Right lobe of liver (tissue), 6 donors: ENCODE measurements around the gene SMIM20. TPM values are rescaled to one million over a fixed set of nuclear protein-coding genes. Genes with fewer than 3 reads are reported as not detected.
A peak's percentile ranks its signal among the peaks of the same experiment; 100 is the strongest.

Experiments used
- ATAC-seq, 4 donors: fragments of 200-7000 bp; cut with Tn5 transposase; one replicate each; pipeline ENCODE4 v1.9.1; 2020; ENCODE audit warnings: mild to moderate bottlenecking in 4 of 4, moderate library complexity in 4 of 4
- DNase-seq, 3 donors: peaks; one replicate each; pipeline ENCODE4 v3.0.0-alpha.2; 2020
- H3K27ac ChIP-seq, 3 donors: fragments of 200-600 bp; one replicate each; pipeline ENCODE4 v1.8.0; 2022
- H3K27me3 ChIP-seq, 2 donors: fragments of 200-600 bp; one replicate each; pipeline ENCODE4 v1.8.0; 2022
- H3K36me3 ChIP-seq, 4 donors: fragments of 200-600 bp; sonication (generic) in 1 of 4; one replicate each; pipeline versions ENCODE4 v1.5.1 to v1.8.0; 2017 to 2022; ENCODE audit warnings: control low read depth in 1 of 4
- H3K4me1 ChIP-seq, 4 donors: fragments of 200-600 bp; sonication (generic) in 1 of 4; one replicate each; pipeline versions ENCODE4 v1.5.1 to v1.8.0; 2017 to 2022; ENCODE audit warnings: control low read depth in 1 of 4
- H3K4me3 ChIP-seq, 3 donors: fragments of 200-600 bp; one replicate each; pipeline ENCODE4 v1.8.0; 2022
- H3K9me3 ChIP-seq, 4 donors: fragments of 200-600 bp; sonication (generic) in 1 of 4; one replicate each; pipeline versions ENCODE4 v1.5.1 to v1.8.0; 2017 to 2022; ENCODE audit warnings: control low read depth in 1 of 4
- POLR2A ChIP-seq: fragments of 450-650 bp; IDR thresholded peaks from one replicate; pipeline ENCODE4 v1.6.1; 2017; ENCODE audit warnings: antibody characterized with exemption, mild to moderate bottlenecking
- WGBS: methylation state at CpG from one replicate; pipeline ENCODE4 v1.1.6; 2018; ENCODE audit warnings: low coverage, low lambda C conversion rate; ENCODE audit not compliant: insufficient coverage; ENCODE audit errors: missing lambda C conversion rate; 5-methylcytosine and 5-hydroxymethylcytosine counted together
- intact Hi-C, 2 donors: fragments of 100-400 bp; cut with DNase I; formaldehyde crosslinking; loops; one replicate each; pipeline versions ENCODE4 v1.11.2 to v1.14.1; 2022
- total RNA-seq, 6 experiments: library from RNA; depleted of rRNA in 2 of 6; stranded (reverse); fragments of >200 nt in 2 of 6; fragmentation: NEBNext Ultra II Directional in 3 of 6; extraction: Animal tissue kit (Norgen Biotek cat#: 25700) in 3 of 6; gene quantifications; one replicate each; pipeline versions ENCODE4 v1.1.0 to v1.2.4, GENCODE V29; 2016 to 2023
- TF ChIP-seq, protein P1 (sequence below), 4 donors: fragments of 200-600 bp in 3 of 4; fragments of 450-650 bp in 1 of 4; IDR thresholded peaks; one replicate each; pipeline versions ENCODE4 v1.5.1 to v1.8.0; 2016 to 2022; ENCODE audit warnings: antibody characterized with exemption in 4 of 4, mild to moderate bottlenecking in 2 of 4
- donor health status: DM: no; HTN: yes; CAD: no.
- donor health status: DM: no; HTN: no; CAD: no.
- donor health status: DM: no; HTN: no; CAD: no.
- donor health status: DM: no; HTN: yes; CAD: no.
- donor health status: DM: no; HTN: yes; CAD: no.

Gene SMIM20
- total RNA-seq, 6 experiments from 2014 or later = 16.0 to 32.5 (median 21.9) TPM

DNA sequence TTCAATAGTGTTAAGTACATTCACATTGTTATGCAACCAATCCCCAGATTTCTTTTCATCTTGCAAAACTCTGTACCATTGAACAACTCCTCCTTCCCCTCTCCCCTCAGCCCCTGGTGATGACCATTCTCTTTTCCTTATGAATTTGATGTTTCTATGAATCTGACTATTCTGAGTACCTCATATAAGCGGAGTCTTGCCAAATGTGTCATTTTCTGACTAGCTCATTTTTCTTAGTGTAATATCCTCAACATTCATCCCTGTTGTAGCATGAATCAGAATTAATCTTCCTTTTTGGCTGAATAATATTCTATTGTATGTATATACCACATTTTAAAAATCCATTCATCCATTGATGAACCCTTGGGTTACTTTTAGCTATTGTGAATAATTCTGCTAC lies 34.0 kb downstream of the SMIM20 start:
- Histone ChIP-seq H3K4me1 (peaks cover 0 to 4% (median 0%) of the 10 kb centered on the region in 4 donors), H3K27ac (no peak overlapping the region), H3K36me3 (no peaks in the 10 kb centered on the region), H3K27me3 (no peaks in the 10 kb centered on the region), H3K4me3 (no peak overlapping the region), H3K9me3 (no peaks in the 10 kb centered on the region)
- TF ChIP-seq POLR2A = no peak
- TF ChIP-seq, protein P1, sequence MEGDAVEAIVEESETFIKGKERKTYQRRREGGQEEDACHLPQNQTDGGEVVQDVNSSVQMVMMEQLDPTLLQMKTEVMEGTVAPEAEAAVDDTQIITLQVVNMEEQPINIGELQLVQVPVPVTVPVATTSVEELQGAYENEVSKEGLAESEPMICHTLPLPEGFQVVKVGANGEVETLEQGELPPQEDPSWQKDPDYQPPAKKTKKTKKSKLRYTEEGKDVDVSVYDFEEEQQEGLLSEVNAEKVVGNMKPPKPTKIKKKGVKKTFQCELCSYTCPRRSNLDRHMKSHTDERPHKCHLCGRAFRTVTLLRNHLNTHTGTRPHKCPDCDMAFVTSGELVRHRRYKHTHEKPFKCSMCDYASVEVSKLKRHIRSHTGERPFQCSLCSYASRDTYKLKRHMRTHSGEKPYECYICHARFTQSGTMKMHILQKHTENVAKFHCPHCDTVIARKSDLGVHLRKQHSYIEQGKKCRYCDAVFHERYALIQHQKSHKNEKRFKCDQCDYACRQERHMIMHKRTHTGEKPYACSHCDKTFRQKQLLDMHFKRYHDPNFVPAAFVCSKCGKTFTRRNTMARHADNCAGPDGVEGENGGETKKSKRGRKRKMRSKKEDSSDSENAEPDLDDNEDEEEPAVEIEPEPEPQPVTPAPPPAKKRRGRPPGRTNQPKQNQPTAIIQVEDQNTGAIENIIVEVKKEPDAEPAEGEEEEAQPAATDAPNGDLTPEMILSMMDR (IDR thresholded peaks at IDR 0.05) = no peak
- ATAC-seq (no peak), DNase-seq (no peak)
- intact Hi-C loops = no loop called here
- 87% methylated on average over 1 of the region's 1 CpG for WGBS

DNA sequence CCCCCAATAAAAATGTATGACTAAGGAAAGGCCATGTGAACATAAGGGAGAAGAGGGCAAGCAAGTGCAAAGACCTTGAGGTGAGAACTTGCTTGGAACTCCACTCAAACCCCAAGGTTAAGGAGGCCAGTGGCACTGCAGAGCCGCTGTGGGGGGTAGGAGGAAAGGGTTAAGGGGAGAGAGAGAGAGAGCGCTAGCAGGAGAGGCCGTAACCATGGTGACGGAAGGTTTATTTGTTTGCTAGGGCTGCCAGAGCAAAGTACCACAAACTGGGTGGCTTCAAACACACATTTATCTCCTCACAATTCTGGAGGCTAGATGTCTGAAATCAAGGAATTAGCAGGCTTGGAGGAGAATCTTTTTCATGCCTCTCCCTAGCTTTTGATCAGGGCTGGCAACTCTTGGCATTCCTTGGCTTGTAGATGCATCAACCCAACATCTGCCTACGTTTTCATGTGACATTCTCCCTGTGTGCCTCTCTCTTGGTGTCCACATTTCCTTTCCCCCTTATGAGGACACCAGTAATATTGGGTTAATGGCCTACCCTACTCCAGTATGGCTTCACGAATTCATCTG lies 35.2 kb downstream of the SMIM20 start:
- no peaks in the 10 kb centered on the region for H3K36me3 ChIP-seq
- DNase-seq (peak in 1 of 3 donors; percentile 59), ATAC-seq (peak; percentile 85 to 95 (median 89))
- H3K4me3 ChIP-seq = no peak overlapping the region
- no peaks in the 10 kb centered on the region for H3K27me3 ChIP-seq
- peaks cover 0 to 4% (median 0%) of the 10 kb centered on the region in 4 donors for H3K4me1 ChIP-seq
- H3K27ac ChIP-seq = no peak overlapping the region
- WGBS = 29% methylated on average over 2 of the region's 6 CpGs
- no peak for TF ChIP-seq POLR2A
- TF ChIP-seq, protein P1 (IDR thresholded peaks at IDR 0.05) = no peak
- no peaks in the 10 kb centered on the region for H3K9me3 ChIP-seq
- intact Hi-C loops = no loop called here

DNA sequence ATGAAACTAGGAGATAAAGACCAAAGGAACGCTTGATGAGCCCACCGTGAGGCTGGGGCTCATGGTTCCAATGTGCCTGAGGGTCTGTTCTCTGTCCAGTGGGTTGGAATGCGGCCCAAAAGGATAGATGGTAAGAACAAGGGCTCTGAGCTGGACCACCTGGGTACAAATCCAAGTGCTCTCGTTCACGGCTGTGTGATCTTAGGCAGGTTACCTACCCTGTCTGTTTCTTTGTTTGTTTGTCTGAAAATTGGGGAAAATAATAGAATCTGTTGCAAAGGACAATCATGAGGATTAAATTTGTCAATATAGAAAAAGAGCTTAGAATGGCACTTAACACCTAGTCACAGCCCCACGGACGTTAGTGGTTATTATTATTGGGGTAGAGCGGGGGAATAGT lies 36.0 kb downstream of the SMIM20 start:
- WGBS = 75% methylated on average over 8 of the region's 8 CpGs
- no peaks in the 10 kb centered on the region for H3K9me3 ChIP-seq

DNA sequence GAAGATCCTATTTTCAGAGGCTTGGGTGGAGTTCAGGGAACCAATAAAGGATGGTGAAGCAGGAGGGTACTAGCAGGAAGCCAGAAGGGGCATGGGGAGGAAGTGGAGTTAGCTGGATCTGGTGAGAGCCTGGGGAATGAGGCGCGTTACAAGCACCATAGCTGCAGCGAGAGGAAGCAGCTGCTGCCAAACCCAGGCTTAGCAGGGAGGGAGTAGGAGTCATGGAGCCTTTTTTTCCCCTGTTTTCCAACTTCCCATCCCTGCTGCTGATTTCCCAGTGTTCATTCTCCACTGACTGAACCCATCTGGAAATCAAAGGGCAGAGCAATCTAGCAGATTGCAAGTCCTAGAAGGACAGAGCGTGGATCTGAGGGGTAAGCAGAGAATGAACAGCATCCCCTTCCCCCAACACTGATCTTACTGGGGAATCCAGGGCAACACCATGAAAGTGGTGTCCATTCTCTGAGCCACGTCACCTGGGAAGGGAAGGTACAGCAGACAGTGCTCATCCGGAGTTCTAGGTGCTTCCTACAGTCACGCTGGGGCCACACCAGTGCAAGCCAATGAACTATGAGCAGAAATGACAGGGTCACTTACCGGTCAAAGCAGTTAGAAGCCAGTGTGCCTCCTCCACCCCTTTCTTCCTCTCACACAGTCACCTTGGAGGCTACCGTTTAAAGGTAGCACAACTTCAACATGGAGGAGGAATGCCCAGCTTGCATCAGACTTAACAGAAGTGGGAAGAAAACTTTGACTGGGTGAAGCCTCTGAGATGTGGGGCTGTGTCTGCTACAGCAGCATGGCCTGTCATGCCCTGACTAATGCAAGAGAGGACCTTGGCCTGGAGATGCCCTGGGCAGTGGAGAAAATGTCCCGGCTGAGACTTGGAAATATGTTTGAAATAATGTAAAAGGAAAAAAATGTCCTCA lies 36.7 kb downstream of the SMIM20 start:
- WGBS = 71% methylated on average over 7 of the region's 10 CpGs
- intact Hi-C loops = no loop called here
- TF ChIP-seq, protein P1 (IDR thresholded peaks at IDR 0.05) = no peak
- TF ChIP-seq POLR2A = no peak
- DNase-seq (no peak), ATAC-seq (no peak)
- no peak overlapping the region for H3K27ac ChIP-seq
- H3K27me3 ChIP-seq = no peaks in the 10 kb centered on the region
- no peaks in the 10 kb centered on the region for H3K36me3 ChIP-seq
- peaks cover 0 to 4% (median 0%) of the 10 kb centered on the region in 4 donors for H3K4me1 ChIP-seq
- H3K9me3 ChIP-seq = no peaks in the 10 kb centered on the region
- no peak overlapping the region for H3K4me3 ChIP-seq

More for the DNA sequence above, 36.0 kb downstream of the SMIM20 start:
- ATAC-seq (no peak), DNase-seq (no peak)
- intact Hi-C loops = no loop called here
- no peaks in the 10 kb centered on the region for H3K36me3 ChIP-seq
- TF ChIP-seq POLR2A = no peak
- TF ChIP-seq, protein P1 (IDR thresholded peaks at IDR 0.05) = no peak
- H3K27ac ChIP-seq = no peak overlapping the region
- H3K27me3 ChIP-seq = no peaks in the 10 kb centered on the region
- H3K4me3 ChIP-seq = no peak overlapping the region
- peaks cover 0 to 4% (median 0%) of the 10 kb centered on the region in 4 donors for H3K4me1 ChIP-seq
